Measurements from ENCODE around the gene MOK. TPM values are rescaled to one million over a fixed set of nuclear protein-coding genes. Genes with fewer than 3 reads are reported as not detected.

The MOK gene
- total and polyA plus RNA-seq, 2 experiments from 2014 or later: 28.1 to 31.7 TPM

DNA sequence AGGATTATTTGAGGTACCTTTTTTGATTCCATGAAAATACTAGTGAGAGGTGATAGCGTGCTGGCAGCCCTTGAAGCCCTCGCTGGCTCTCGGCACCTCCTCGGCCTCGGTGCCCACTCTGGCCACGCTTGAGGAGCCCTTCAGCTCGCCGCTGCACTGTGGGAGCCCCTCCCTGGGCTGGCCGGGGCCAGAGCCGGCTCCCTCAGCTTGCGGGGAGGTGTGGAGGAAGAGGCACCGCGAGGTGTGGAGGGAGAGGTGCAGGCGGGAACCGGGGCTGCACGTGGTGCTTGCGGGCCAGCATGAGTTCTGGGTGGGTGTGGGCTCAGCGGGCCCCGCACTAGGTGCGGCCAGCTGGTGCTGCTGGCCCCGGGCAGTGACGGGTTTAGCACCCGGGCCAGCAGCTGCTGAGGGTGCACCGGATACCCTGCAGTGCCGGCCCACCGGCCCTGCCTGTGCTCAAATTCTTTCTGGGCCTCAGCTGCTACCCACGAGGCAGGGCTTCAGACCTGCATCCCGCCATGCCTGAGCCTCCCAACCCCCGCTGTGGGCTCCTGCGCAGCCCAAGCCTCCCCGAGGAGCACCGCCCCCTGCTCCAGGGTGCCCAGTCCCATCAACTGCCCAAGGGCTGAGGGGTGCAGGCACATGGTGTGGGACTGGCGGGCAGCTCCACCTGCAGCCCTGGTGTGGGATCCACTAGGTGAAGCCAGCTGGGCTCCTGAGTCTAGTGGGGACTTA is 7.4 kb downstream of the MOK start:
- TF ChIP-seq, protein P1, sequence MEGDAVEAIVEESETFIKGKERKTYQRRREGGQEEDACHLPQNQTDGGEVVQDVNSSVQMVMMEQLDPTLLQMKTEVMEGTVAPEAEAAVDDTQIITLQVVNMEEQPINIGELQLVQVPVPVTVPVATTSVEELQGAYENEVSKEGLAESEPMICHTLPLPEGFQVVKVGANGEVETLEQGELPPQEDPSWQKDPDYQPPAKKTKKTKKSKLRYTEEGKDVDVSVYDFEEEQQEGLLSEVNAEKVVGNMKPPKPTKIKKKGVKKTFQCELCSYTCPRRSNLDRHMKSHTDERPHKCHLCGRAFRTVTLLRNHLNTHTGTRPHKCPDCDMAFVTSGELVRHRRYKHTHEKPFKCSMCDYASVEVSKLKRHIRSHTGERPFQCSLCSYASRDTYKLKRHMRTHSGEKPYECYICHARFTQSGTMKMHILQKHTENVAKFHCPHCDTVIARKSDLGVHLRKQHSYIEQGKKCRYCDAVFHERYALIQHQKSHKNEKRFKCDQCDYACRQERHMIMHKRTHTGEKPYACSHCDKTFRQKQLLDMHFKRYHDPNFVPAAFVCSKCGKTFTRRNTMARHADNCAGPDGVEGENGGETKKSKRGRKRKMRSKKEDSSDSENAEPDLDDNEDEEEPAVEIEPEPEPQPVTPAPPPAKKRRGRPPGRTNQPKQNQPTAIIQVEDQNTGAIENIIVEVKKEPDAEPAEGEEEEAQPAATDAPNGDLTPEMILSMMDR (IDR thresholded peaks at IDR 0.05; ENCODE audit: low read depth, low read length): no peak
- Histone ChIP-seq H3K9me3 (ENCODE audit: low read depth) (no peaks in the 10 kb centered on the region), H3K27ac (no peak overlapping the region), H3K4me1 (ENCODE audit: low read depth) (no peaks in the 10 kb centered on the region), H3K27me3 (no peaks in the 10 kb centered on the region), H3K36me3 (no peaks in the 10 kb centered on the region), H3K4me3 (no peak overlapping the region)
- no peak for DNase-seq (ENCODE audit: low read depth in 1 of 2, low spot score in 1 of 2)

DNA sequence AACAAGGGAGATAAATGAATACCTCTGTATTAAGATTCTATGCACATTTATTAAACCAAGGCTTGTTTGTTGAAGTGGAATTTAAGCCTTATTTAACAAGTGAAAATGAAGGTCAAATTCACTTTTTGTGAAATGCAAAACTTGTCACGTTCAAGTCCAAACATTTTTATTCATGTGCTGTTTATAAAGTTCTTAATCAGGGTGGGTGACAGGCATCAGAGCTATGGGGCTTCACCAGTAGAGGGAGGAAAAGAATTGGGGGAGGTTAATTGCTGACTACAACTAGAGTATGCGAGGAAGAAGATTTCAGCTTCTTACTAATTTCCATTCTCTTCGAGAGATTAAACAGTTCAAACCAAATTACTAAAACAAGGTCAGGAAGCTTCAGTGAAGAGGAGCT is 9.7 kb downstream of the MOK start:
- Histone ChIP-seq H3K4me1 (ENCODE audit: low read depth) (no peaks in the 10 kb centered on the region), H3K4me3 (no peak overlapping the region), H3K36me3 (no peaks in the 10 kb centered on the region), H3K9me3 (ENCODE audit: low read depth) (no peaks in the 10 kb centered on the region), H3K27me3 (no peaks in the 10 kb centered on the region), H3K27ac (no peak overlapping the region)
- DNase-seq (ENCODE audit: low read depth in 1 of 2, low spot score in 1 of 2): peak in 1 of 2 donors; percentile 43
- TF ChIP-seq, protein P1 (IDR thresholded peaks at IDR 0.05; ENCODE audit: low read depth, low read length): peak; percentile 51

DNA sequence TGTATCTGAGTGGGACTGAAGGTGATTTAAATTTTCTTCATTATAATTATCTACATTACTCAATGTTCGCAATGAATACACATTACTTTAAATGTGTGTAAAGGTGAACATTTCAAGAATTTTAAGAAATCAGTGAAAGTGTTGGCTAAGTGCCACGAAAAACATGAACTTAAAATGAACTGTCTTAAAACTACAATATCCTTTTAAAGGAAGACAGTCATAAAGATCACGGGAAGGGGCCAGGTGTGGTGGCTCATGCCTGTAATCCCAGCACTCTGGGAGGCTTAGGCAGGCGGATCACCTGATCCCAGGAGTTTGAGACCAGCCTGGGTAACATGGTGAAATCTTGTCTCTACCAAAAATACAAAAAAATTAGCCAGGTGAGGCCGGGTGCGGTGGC is 11.2 kb downstream of the MOK start:
- TF ChIP-seq, protein P1 (IDR thresholded peaks at IDR 0.05; ENCODE audit: low read depth, low read length): no peak
- Histone ChIP-seq H3K9me3 (ENCODE audit: low read depth) (no peaks in the 10 kb centered on the region), H3K36me3 (no peaks in the 10 kb centered on the region), H3K27ac (no peak overlapping the region), H3K27me3 (no peaks in the 10 kb centered on the region), H3K4me1 (ENCODE audit: low read depth) (no peaks in the 10 kb centered on the region), H3K4me3 (no peak overlapping the region)
- peak in 1 of 2 donors; percentile 69 for DNase-seq (ENCODE audit: low read depth in 1 of 2, low spot score in 1 of 2)

DNA sequence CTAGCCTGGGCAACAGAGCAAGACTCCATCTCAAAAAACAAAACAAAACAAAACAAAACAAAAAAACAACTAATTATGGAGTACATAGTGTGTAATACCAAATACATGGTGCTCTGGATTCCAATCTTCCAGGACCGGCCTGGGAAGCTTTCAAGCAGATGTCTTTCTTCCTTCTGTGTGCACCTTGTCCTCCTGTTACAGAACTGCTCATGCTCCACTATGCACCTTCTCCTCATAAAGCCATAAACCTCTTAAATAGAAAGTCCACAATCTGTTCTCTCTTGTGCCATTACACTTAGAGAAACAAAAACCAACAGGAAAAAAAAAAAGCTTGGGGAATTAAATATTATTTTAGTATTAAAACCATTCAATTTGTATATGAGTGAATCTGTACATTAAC is 12.5 kb downstream of the MOK start:
- DNase-seq (ENCODE audit: low read depth in 1 of 2, low spot score in 1 of 2): no peak
- Histone ChIP-seq H3K27ac (no peak overlapping the region), H3K27me3 (no peaks in the 10 kb centered on the region), H3K9me3 (ENCODE audit: low read depth) (no peaks in the 10 kb centered on the region), H3K4me3 (no peak overlapping the region), H3K4me1 (ENCODE audit: low read depth) (no peaks in the 10 kb centered on the region), H3K36me3 (no peaks in the 10 kb centered on the region)
- TF ChIP-seq, protein P1 (IDR thresholded peaks at IDR 0.05; ENCODE audit: low read depth, low read length): no peak

DNA sequence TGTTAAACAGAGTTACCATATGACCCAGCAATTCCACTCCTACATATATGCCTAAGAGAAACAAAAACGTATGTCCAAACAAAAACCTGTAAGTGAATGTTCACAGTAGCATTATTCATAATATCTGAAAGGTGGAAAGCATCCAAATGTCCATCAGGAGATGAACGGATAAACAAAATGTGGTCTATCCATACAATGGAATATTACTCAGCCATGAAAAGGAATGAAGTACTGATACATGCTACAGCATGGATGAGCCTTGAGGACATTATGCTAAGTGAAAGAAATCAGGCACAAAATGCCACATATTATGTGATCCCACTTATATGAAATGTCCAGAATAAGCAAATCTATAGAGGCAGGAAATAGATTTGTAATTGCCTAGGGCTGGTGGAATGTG is 16.8 kb downstream of the MOK start:
- Histone ChIP-seq H3K4me3 (no peak overlapping the region), H3K27me3 (no peaks in the 10 kb centered on the region)
- DNase-seq (ENCODE audit: low read depth in 1 of 2, low spot score in 1 of 2): no peak

More for the DNA sequence above, 16.8 kb downstream of the MOK start:
- no peaks in the 10 kb centered on the region for H3K9me3 ChIP-seq (ENCODE audit: low read depth)
- no peak overlapping the region for H3K27ac ChIP-seq
- no peaks in the 10 kb centered on the region for H3K36me3 ChIP-seq
- TF ChIP-seq, protein P1 (IDR thresholded peaks at IDR 0.05; ENCODE audit: low read depth, low read length): no peak
- H3K4me1 ChIP-seq (ENCODE audit: low read depth): no peaks in the 10 kb centered on the region

All from cardiac muscle cell (in vitro differentiated cells and primary cell).